Endothelial cell of umbilical vein (primary cell): ENCODE measurements around the gene CFAP70.

Experiments used
- CTCF ChIP-seq, 2 donors: IDR thresholded peaks; 1 replicate in 1 of 2; 2 replicates in 1 of 2; pipeline ENCODE4 v1.5.1; 2011; ENCODE audit warnings: low read length in 2 of 2, mild to moderate bottlenecking in 2 of 2, moderate library complexity in 2 of 2, control low read depth in 1 of 2, inconsistent platforms in 1 of 2, low read depth in 1 of 2; ENCODE audit not compliant: insufficient read depth in 1 of 2; ENCODE audit errors: extremely low read depth in 1 of 2
- EZH2 ChIP-seq: IDR thresholded peaks from 2 replicates; pipeline ENCODE4 v1.6.1; 2012; ENCODE audit warnings: borderline replicate concordance, low read depth, mild to moderate bottlenecking, moderate library complexity, low read length, inconsistent platforms; ENCODE audit not compliant: severe bottlenecking
- GATA2 ChIP-seq: IDR thresholded peaks from 2 replicates; pipeline ENCODE4 v1.7.0; 2011; ENCODE audit warnings: low read depth, mild to moderate bottlenecking, moderate library complexity, mixed read lengths, low read length; ENCODE audit not compliant: insufficient read length, insufficient read depth
- JUN ChIP-seq: IDR thresholded peaks from 2 replicates; pipeline ENCODE4 v1.6.1; 2011; ENCODE audit warnings: borderline replicate concordance, low read depth; ENCODE audit not compliant: insufficient read length, insufficient read depth
- MAX ChIP-seq: IDR thresholded peaks from 2 replicates; pipeline ENCODE4 v1.6.1; 2011; ENCODE audit not compliant: insufficient read depth, insufficient read length
- POLR2A ChIP-seq: IDR thresholded peaks from 2 replicates; pipeline ENCODE4 v1.6.1; 2012; ENCODE audit warnings: low read depth, mild to moderate bottlenecking, control low read depth, low read length
- POLR2AphosphoS5 ChIP-seq: IDR thresholded peaks from 2 replicates; pipeline ENCODE4 v1.6.1; 2012; ENCODE audit warnings: low read depth, mild to moderate bottlenecking, control low read depth, low read length, moderate library complexity; ENCODE audit not compliant: insufficient read depth

- TF ChIP-seq CTCF (IDR thresholded peaks at IDR 0.05; ENCODE audit: extremely low read depth in 1 of 2, insufficient read depth in 1 of 2, low read depth in 1 of 2, low read length in 2 of 2) (no peak), POLR2A (no peak), EZH2 (no peak), GATA2 (no peak), MAX (no peak), POLR2AphosphoS5 (no peak), JUN (no peak)
These were observed 19.2 kb downstream of the CFAP70 start for GRCh38 chr10:73339436-73339835.
